Spleen (tissue), 7 donors: ENCODE results near the gene MAU2.

ENCODE experiments used
- CTCF ChIP-seq, 11 experiments: fragments of 200-600 bp in 7 of 11; fragments of 450-650 bp in 4 of 11; sonication (generic) in 4 of 11; IDR thresholded peaks in 8 of 11; conservative IDR thresholded peaks in 3 of 11; 1 replicate in 7 of 11; 2 replicates in 4 of 11; pipeline versions ENCODE4 v1.4.0 to v1.8.0; 2016 to 2021; ENCODE audit warnings: antibody characterized with exemption in 11 of 11, inconsistent platforms in 4 of 11, mild to moderate bottlenecking in 1 of 11
- POLR2A ChIP-seq, 3 donors: fragments of 450-650 bp; IDR thresholded peaks; one replicate each; pipeline ENCODE4 v1.5.1; 2017; ENCODE audit warnings: antibody characterized with exemption in 3 of 3, mild to moderate bottlenecking in 1 of 3
- POLR2AphosphoS5 ChIP-seq, 3 donors: sonication (generic); formaldehyde crosslinking; IDR thresholded peaks; one replicate each; pipeline ENCODE4 v1.5.1; 2017; ENCODE audit warnings: antibody characterized with exemption in 3 of 3
- donor health status: DM: no; HTN: no; CAD: no; lungs with moderate emphysema.
- donor health status: DM: no; HTN: no; CAD: no.
- donor health status: DM: no; HTN: no; CAD: no.

- TF ChIP-seq POLR2A (IDR thresholded peaks at IDR 0.05) (no peak), CTCF (IDR thresholded peaks at IDR 0.05 in 8 of 11, conservative IDR thresholded peaks at IDR 0.05 in 3 of 11) (no peak), POLR2AphosphoS5 (IDR thresholded peaks at IDR 0.05) (no peak)
Measured at GRCh38 chr19:19297759-19298158, 22.9 kb upstream of the MAU2 start.
